ENCODE measurements around the gene ZNF236.
"Not testable (repeated sequence)": the region's sequence is repeated elsewhere in the genome, so short reads cannot be mapped to it uniquely, and the experiment has no call there.

Gene ZNF236

DNA sequence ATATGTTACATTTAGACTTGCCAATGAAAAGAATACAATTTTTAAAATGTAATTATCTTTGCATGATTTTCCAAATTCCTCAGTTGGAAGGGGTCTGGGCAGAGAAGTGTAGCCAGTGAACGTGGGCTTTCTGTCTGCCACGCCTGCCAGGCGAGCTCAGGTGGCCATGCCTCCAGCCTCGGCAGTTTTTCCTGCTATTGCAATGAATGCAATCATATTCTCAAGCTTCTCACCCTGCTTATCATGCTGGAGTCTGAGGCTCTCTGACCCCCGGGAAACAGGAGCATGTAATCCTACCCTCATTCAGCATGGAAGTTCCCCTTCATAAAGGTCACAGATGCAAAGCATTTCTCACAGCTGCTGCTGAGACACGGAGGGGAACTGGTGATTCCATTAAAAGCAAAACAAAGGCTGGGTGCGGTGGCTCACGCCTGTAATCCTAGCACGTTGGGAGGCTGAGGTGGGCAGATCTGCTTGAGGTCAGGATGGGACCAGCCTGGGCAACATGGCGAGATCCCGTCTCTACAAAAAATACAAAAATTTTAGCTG is 155.4 kb downstream of the ZNF236 start:
- no peak for DNase-seq

DNA sequence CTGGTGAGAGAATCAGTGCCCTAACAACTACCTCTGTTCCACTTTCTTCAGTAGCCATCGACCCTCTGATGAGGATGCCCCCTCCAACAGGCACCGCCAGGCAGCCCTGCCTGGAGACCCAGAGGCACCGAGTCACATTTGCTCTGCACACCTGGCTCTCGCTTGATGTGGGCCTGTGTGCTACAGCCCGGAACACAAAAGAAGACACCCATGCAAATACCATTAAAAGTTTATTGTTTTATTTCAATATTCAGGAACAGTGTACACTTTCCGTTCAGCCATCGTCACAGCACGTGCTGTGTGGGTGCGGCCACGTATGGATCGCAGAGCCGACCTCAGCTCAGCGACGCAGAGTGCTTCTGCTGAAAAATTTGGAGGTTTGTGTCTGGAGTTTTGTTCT is 156.3 kb downstream of the ZNF236 start:
- DNase-seq, result no peak

DNA sequence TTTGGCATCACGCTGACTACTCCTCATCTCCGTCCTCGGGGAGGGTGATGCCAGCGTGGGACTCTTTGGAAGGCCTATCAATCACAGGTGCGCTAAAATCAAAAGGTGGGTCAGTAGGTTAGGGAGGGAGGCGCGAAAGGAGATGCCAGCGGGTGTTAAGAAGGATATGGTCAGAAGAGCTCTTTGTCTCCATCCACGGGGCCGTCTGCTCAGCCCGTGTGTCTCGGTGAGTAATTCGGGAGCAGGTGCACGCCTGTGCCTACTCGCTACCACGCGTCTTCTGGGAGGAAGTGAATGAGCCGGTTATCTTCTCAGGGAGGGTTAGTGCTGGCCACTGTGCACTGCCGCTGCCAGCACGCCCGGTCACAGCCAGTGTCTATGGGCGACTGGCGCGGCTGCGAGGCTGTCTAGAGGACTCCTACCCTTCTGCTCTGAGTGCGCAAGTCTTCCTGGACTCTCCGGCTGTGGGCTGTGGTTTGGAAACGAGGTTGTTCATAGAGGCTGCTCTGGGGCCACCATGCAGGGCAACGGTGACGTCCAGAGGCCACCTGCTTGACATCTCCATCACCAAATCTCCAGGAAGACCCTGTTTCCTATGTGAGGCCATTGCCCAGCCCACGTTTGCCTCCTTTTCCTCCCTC is 156.9 kb downstream of the ZNF236 start:
- DNase-seq, result no peak

GRCh38 chr18:76979906-76980305 is 157.5 kb downstream of the ZNF236 start:
- DNase-seq, result no peak

GRCh38 chr18:76980663-76981395 is 158.5 kb downstream of the ZNF236 start:
- DNase-seq, result no peak

GRCh38 chr18:76981396-76981968 is 159.1 kb downstream of the ZNF236 start:
- DNase-seq, result no peak

DNA sequence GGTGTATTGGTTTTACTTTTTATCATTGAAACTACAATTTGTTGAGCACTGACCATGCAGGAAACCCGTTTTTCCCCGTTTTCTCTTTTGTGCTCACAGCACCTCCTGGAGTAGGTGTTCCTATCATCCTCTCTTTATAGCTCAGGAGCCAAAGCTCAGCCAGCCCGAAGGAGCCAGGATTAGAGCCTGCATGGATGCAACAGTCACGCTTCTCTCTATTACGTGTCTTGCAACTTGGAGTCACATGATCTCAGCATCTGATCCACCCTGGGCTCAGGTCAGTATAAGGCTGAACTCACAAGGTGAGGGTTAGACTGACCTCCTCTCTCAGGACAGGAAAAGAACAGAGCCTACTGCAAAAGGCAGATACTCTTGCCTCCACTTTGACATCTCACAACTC is 159.7 kb downstream of the ZNF236 start:
- DNase-seq, result no peak

- peak; percentile 37 to 54 for DNase-seq
These were observed 160.7 kb downstream of the ZNF236 start for GRCh38 chr18:76982841-76983583.

DNA sequence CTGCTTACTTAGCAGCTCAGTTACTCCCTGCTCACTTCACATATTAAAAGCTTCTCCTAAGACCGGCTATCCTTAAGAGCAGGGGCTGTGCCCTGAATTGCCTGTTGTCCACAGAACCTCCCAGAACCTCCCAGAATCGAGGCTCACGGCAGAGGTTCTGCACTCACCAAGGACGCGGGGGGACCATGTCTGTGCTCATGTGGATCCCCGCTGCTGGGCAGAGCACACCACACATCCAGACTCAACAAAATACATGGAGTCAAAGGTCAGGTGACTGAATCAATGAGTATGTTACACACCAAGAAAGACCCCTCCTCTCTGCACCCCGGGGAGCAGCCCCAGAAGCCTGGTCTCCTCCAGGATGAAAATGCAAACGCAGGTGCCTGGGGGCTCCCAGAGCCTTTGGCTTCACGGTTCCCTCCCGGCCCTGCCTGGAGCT is 161.3 kb downstream of the ZNF236 start:
- no peak for DNase-seq

GRCh38 chr18:76984193-76985155 is 162.1 kb downstream of the ZNF236 start:
- DNase-seq, result no peak

DNA sequence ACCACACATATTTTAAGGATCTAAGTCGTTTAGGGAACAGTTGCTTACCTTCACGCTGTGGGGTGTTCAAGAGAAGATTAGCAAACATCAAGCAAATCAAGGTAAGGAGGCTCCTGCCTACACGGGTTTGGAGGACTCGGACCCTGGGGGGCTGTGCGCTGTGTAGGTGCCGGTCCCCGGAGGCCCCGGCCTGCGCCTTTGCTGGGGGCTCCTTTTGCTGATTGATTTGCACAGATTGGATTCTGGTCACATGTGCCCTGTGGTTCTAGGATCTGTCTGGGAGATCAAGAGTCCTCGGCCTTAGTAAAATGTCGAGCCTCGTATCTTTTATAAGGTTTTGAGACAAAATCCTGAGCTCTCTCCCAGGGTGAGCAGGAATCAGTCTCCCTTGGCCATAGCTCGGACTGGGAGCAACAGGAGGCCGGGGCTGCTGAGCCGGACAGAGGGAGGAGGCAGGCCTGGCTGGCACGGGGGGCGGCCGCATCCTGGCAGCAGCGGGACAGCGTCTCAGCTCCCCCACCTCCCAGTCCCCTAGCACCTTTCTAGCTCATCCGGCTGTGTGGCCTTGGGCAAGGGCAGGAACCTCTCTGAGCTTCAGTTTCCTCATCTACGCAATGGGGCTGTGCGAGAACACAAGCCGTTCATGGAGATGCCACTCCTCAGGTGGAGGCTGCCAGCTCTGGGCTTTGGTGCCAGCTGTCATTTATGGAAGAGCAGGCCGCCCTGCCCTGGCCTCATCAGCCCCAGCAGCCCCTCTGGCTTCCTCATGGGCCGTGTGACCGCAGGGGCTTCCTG is 163.0 kb downstream of the ZNF236 start:
- DNase-seq, result no peak

DNA sequence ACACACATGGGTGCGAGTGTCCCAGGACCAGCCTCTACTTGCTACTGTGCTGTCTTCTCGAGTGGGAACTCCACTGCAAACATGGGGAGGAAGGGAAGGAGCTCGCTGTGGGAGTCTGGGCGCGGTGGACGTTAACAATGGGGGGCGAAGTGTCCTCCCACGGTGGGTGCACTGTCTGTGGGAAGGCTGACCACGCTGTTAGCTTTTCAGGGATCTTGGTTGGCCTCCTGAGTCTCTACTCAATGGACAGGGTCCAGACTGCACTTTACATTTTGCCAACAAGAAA is 163.5 kb downstream of the ZNF236 start:
- DNase-seq, result no peak

- no peak for DNase-seq
These were observed 164.0 kb downstream of the ZNF236 start for GRCh38 chr18:76986406-76986805.

DNA sequence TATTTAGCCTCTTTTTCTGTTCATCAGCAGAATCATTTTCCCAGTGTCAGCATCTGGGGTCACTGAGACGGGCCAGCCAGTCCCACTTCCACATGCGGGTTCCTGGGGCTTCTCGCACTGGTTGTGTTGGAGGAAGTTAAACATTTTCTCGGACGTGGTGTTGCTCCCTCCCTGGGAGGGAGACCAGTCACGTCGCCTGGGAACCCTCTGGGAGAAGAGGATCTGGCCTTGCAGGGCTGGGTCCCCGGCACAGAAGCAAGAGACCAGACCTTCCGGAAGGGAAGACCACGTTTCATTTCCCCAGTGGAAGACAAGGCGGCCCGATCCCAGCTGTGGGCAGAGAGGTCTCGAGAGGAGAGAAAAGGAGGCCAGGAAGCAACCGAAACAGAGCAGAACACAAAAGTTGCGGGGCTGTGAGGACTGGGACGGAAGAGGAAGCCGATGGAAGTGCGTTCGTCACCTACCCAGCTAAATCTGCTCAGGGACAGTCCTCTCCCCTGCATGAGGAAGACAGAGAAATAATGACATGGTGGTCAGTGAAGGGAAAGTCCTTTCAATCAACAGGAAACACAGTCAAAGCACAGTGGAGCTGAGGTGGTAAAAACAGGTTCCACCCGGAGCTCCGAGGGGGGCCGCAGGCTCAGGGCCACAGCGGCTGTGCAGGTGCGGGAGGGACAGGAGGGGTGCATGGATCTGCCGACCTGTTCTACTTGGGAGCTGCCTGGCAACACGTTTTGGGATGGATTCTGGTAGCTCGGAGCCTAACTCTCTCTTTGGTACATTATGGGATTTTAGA is 165.9 kb downstream of the ZNF236 start:
- no peak for DNase-seq

GRCh38 chr18:76988827-76989646 is 166.7 kb downstream of the ZNF236 start:
- no peak for DNase-seq

GRCh38 chr18:76989647-76990190 is 167.4 kb downstream of the ZNF236 start:
- no peak for DNase-seq

DNA sequence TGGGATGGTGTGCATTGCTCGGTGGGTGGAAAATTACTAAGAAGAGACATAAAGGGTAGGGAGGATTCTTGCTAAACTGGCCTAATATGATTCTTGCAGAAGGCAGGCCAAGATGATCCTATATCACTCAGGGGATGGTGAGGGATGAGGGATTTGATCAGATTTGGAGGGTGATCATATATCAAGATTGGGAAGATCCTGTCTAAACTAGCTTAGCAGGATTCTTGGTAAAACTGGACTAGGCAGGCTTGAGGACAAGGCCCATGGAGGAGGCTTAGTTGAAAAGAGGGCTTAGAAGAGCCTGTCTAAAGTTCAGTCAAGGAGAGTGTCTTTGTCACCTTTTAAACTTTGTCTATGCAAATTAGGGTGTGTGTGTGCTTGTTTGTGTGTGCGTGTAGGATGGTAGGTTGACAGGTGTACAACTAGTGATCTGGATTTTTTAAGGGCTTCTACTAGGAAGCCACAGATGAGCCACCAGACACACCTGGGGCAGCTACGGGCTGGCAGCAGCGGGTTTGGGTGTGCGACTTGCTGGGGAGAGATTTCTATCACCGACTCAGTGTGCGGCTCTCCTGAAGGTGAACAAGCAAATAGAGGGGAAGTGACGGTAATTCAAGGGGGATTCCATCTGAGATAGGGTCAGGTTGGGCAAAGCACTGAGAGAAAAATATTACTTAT is 168.1 kb downstream of the ZNF236 start:
- not testable (repeated sequence) for DNase-seq

DNA sequence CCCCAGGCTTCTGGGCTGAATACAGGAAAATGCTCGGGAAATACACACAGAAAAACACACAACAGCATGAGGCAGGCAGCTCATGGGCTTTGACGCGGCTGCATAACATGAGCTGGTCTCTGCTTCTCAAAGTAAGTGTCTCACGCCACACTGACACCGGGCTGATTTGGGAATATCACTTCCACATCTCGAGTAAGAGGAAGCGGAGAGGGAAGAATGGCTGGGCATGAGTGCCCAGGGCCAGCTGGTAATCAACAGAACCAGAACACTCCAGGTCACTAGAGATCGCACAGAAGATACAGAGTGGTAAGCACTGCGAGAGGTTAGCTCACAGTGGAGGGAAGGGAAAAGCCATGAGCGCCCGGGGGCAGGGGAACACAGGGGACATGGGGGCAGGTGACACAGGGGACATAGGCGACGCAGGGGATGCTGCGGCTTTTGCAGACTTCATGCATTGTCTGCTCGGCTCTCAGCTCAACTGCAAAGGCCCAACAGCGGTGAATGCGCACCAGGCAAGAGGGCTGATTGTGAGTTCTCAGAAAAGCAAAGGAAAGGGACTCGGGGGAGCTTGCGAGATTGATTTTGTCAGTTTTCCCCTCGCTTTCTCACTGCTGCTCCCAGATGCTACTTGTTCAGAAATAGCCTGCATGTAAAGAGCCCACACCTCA is 168.8 kb downstream of the ZNF236 start:
- no peak for DNase-seq

Data from bone marrow (tissue), 2 donors.